Fibroblast of pulmonary artery (primary cell): Measurements from ENCODE around the gene VIL1.

Experiments used
- DNase-seq: peaks from one replicate; pipeline ENCODE4 v3.0.0-alpha.2; 2010; ENCODE audit warnings: low read depth
- H3K4me3 ChIP-seq: replicated peaks from 2 replicates; pipeline ENCODE4 v1.5.1; 2011; ENCODE audit warnings: low read depth, mild to moderate bottlenecking, control low read depth, low read length, moderate library complexity
- CTCF ChIP-seq: IDR thresholded peaks from 2 replicates; pipeline ENCODE4 v1.5.1; 2011; ENCODE audit warnings: mild to moderate bottlenecking, control low read depth, low read length, inconsistent platforms; ENCODE audit errors: missing control alignments

VIL1 gene

DNA sequence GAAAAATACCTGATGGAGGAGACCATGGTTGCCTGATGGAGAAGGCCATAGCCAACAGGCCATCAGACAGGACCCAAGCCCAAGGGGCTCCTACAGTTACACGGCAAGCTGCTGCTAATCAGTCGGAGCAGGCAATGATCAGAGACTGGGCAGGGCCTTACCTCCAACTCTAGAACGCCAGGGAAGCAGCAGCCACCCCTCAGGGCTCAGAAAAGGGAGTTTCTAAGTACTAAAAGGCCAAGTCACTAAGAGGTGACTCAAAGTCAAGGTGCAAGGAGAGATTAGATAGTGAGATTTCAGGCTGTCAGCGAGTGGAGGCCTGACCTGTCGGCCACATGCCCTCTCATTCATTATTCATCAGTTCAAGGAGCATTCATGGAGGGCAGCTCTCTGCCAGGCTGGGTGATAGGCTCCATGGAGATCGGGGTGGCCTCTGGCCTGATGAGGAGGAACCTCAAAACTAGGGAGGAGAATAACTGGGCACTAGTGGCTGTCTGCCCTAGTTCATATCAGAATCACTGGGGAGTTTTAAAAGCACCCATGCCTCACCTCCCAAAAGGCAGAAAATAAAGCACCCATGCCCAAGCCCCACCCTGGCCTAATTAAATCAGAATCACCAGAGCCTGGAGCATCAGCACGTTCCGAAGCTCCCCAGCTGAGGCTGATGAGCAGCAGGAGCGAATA lies 3.6 kb downstream of the VIL1 start:
- no peak for TF ChIP-seq CTCF
- DNase-seq, result no peak
- no peak overlapping the region for H3K4me3 ChIP-seq

- no peak for TF ChIP-seq CTCF
- no peak overlapping the region for H3K4me3 ChIP-seq
- no peak for DNase-seq
Measured at GRCh38 chr2:218423584-218423983, 4.7 kb downstream of the VIL1 start.

DNA sequence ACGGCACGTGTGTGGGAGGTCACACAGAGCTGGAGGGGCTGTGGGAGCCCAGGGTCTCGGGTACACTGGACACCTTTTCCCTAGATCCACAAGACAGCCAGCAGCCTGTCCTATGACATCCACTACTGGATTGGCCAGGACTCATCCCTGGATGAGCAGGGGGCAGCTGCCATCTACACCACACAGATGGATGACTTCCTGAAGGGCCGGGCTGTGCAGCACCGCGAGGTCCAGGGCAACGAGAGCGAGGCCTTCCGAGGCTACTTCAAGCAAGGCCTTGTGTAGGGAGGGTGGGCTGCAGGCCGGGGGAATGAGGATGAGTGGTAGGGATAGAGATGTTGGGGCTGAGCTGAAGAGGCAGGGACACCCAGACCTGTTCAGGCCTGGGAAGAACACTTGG lies 6.6 kb downstream of the VIL1 start:
- no peak overlapping the region for H3K4me3 ChIP-seq
- TF ChIP-seq CTCF, result no peak
- DNase-seq, result no peak

DNA sequence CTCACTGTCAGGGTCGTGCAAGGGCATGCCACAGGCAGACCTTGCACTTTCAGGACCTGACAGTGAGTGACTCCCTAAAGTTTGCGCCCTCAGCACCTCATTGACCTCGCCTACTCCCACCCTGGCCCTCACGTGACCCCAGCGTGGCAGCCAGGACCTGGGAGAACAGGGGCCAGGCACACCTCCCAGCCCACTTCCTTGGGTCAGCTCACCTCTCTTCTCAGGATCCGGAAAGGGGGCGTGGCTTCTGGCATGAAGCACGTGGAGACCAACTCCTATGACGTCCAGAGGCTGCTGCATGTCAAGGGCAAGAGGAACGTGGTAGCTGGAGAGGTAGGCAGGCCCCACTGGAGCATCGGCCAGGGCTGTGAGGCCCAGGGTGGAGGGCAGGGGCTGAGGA lies 8.8 kb downstream of the VIL1 start:
- DNase-seq, result no peak
- H3K4me3 ChIP-seq, result no peak overlapping the region
- no peak for TF ChIP-seq CTCF

- no peak for DNase-seq
- H3K4me3 ChIP-seq, result no peak overlapping the region
- no peak for TF ChIP-seq CTCF
Measured at GRCh38 chr2:218428846-218429558, 10.1 kb downstream of the VIL1 start.

GRCh38 chr2:218429911-218430692 lies 11.2 kb downstream of the VIL1 start:
- TF ChIP-seq CTCF, result no peak
- DNase-seq, result no peak
- H3K4me3 ChIP-seq, result no peak overlapping the region
